K562 (cell line): Measurements from ENCODE around the gene PCSK6. TPM values are rescaled to one million over a fixed set of nuclear protein-coding genes. Genes with fewer than 3 reads are reported as not detected.

ENCODE experiments used
- ATAC-seq: fragments of 200-7000 bp; cut with Tn5 transposase; 3 replicates; pipeline ENCODE4 v1.9.1; 2020; ENCODE audit warnings: moderate library complexity
- BruUV-seq: library from RNA; stranded (reverse); fragments of 400-500 nt; replicated peaks from 2 replicates; lab custom pipeline; 2021; lab: Mats Ljungman, UMichigan
- CTCF ChIA-PET: fragments of 300-600 bp; formaldehyde crosslinking; extraction: SDS; loops from one replicate; lab custom pipeline; 2021; ENCODE audit warnings: low intra/inter-chr PET ratio; lab: Yijun Ruan, JAX
- POLR2A ChIA-PET: fragments of 300-600, 350-650 bp; sonication (Branson Sonifier 250); formaldehyde crosslinking; extraction: SDS; loops from one replicate; lab custom pipeline; 2021; ENCODE audit warnings: antibody characterized with exemption, inconsistent platforms; lab: Yijun Ruan, JAX
- DNase-seq, 4 experiments: peaks; one replicate each; pipeline versions ENCODE4 v3.0.0 to v3.0.0-alpha.2; 2011 to 2018; ENCODE audit warnings: low spot score in 3 of 4, mixed read lengths in 3 of 4; ENCODE audit errors: extremely low read depth in 1 of 4
- FAIRE-seq: peaks from 2 replicates; lab custom pipeline; 2011; peaks lifted over from hg19 to GRCh38; lab: Jason Lieb, UNC
- H2AFZ ChIP-seq: 2 replicates; pipeline ENCODE4 v1.6.0; 2011; ENCODE audit warnings: low read depth, low read length, control low read depth, inconsistent platforms
- H3K27ac ChIP-seq: fragments of 200-600 bp; 3 replicates; pipeline ENCODE4 v1.8.0; 2011; ENCODE audit warnings: low read depth, mild to moderate bottlenecking, control low read depth, inconsistent platforms, low read length, moderate library complexity, mixed read lengths; ENCODE audit errors: extremely low read depth
- H3K27me3 ChIP-seq, 2 experiments: fragments of 300-600 bp in 1 of 2; 2 replicates in 1 of 2; 3 replicates in 1 of 2; pipeline versions ENCODE4 v1.6.0 to v1.8.0; 2011; ENCODE audit warnings: inconsistent platforms in 2 of 2, low read length in 2 of 2, mild to moderate bottlenecking in 1 of 2, mixed read lengths in 1 of 2, moderate library complexity in 1 of 2; ENCODE audit not compliant: control insufficient read depth in 2 of 2, insufficient read depth in 2 of 2
- H3K36me3 ChIP-seq: fragments of 300-600 bp; 3 replicates; pipeline ENCODE4 v1.8.0; 2011; ENCODE audit warnings: mild to moderate bottlenecking, low read length, inconsistent platforms; ENCODE audit not compliant: control insufficient read depth, insufficient read depth
- H3K4me1 ChIP-seq, 2 experiments: fragments of 200-600 bp in 1 of 2; replicated peaks in 1 of 2; 2 replicates in 1 of 2; 3 replicates in 1 of 2; pipeline versions ENCODE4 v1.5.1 to v1.8.0; 2011; ENCODE audit warnings: inconsistent platforms in 2 of 2, low read length in 2 of 2, mild to moderate bottlenecking in 1 of 2, mixed read lengths in 1 of 2, moderate library complexity in 1 of 2; ENCODE audit not compliant: control insufficient read depth in 2 of 2, insufficient read depth in 2 of 2
- H3K4me2 ChIP-seq: 2 replicates; pipeline ENCODE4 v1.6.1; 2011; ENCODE audit warnings: low read length, control low read depth, inconsistent platforms, mixed read lengths; ENCODE audit not compliant: insufficient read depth
- H3K4me3 ChIP-seq: fragments of 200-600 bp; sonication (generic), shearing (Covaris generic); 2 replicates; pipeline ENCODE4 v1.5.1; 2016; ENCODE audit warnings: control low read depth, inconsistent platforms
- H3K79me2 ChIP-seq: fragments of 200-600 bp; 3 replicates; pipeline ENCODE4 v1.8.0; 2011; ENCODE audit warnings: low read length, inconsistent platforms; ENCODE audit not compliant: control insufficient read depth, insufficient read depth
- H3K9ac ChIP-seq, 2 experiments: 2 replicates each; pipeline versions ENCODE4 v1.6.0 to v1.6.1; 2011; ENCODE audit warnings: low read depth in 2 of 2, low read length in 2 of 2, control low read depth in 1 of 2, inconsistent platforms in 1 of 2, mild to moderate bottlenecking in 1 of 2, mixed read lengths in 1 of 2; ENCODE audit not compliant: insufficient read depth in 1 of 2
- H3K9me1 ChIP-seq: one replicate; pipeline ENCODE4 v1.6.0; 2011; ENCODE audit warnings: inconsistent platforms, mild to moderate bottlenecking, low read length, moderate library complexity; ENCODE audit not compliant: control insufficient read depth, insufficient read depth
- H3K9me3 ChIP-seq: replicated peaks from 2 replicates; pipeline ENCODE4 v1.5.1; 2011; ENCODE audit warnings: low read depth, low read length, inconsistent platforms; ENCODE audit not compliant: control insufficient read depth, insufficient read depth
- H4K20me1 ChIP-seq: replicated peaks from 2 replicates; pipeline ENCODE4 v1.6.1; 2011; ENCODE audit warnings: low read length, inconsistent platforms, mixed read lengths; ENCODE audit not compliant: control insufficient read depth, insufficient read depth
- ARID2 ChIP-seq: fragments of 450-650 bp; IDR thresholded peaks from 2 replicates; pipeline ENCODE4 v1.6.1; 2017; ENCODE audit warnings: antibody characterized with exemption, mild to moderate bottlenecking
- TCF3 ChIP-seq: sonication (generic); formaldehyde crosslinking; IDR thresholded peaks from 2 replicates; pipeline ENCODE4 v1.4.0; 2020; ENCODE audit warnings: mild to moderate bottlenecking, missing genetic modification reagents
- TEAD1 ChIP-seq, 2 experiments: fragments of 450-650 bp in 1 of 2; sonication (generic) in 1 of 2; formaldehyde crosslinking; IDR thresholded peaks; 2 replicates each; pipeline versions ENCODE4 v1.4.0 to v1.8.0; 2020 to 2022; ENCODE audit warnings: mild to moderate bottlenecking in 2 of 2, missing genetic modification reagents in 1 of 2
- ZFP30 ChIP-seq: fragments of 250-450 bp; sonication (Bioruptor Pico); IDR thresholded peaks from 2 replicates; pipeline ENCODE4 v1.8.0; 2022; ENCODE audit warnings: moderate library complexity, mild to moderate bottlenecking, inconsistent platforms, borderline replicate concordance
- WGBS: fragments of 100-300 bp; shearing (Covaris generic); methylation state at CpG from one replicate; pipeline ENCODE4 v1.1.6; 2016; ENCODE audit warnings: low coverage, mixed read lengths; ENCODE audit not compliant: insufficient coverage; ENCODE audit errors: missing lambda C conversion rate; 5-methylcytosine and 5-hydroxymethylcytosine counted together
- in situ Hi-C: fragments of 300-500 bp; cut with MboI; formaldehyde crosslinking; loops from 4 replicates; pipeline ENCODE4 v1.15.0; 2018; ENCODE audit warnings: inconsistent platforms, mixed read lengths
- intact Hi-C: fragments of 100-400 bp; cut with micrococcal nuclease; formaldehyde crosslinking; loops from 2 replicates; pipeline ENCODE4 v1.14.2; 2022
- polyA plus RNA-seq, 8 experiments: library from polyadenylated mRNA; depleted of rRNA in 4 of 8; stranded (reverse) in 5 of 8; unstranded in 3 of 8; fragments of >200 nt; fragmentation: Nextera tagmentation in 2 of 8; fragmentation: Illumina TruSeq in 1 of 8; extraction: Ambion mirVana in 2 of 8; extraction: Trizol in 1 of 8; gene quantifications; 2 replicates each; pipeline versions ENCODE4 v1.2.1 to v1.2.3, GENCODE V29; 2011 to 2014; ENCODE audit warnings: inconsistent platforms in 1 of 8, missing spikeins in 1 of 8
- total RNA-seq, 7 experiments: library from RNA; depleted of rRNA in 6 of 7; stranded (reverse); fragments of >200 nt in 6 of 7; fragmentation: Illumina TruSeq in 2 of 7; extraction: Trizol in 2 of 7; gene quantifications; 2 replicates each; pipeline versions ENCODE4 v1.2.1 to v1.2.3, GENCODE V29; 2011 to 2021; ENCODE audit warnings: low replicate concordance in 1 of 7
- TF ChIP-seq, protein P1 (sequence below), 2 experiments: fragments of 450-650 bp; formaldehyde crosslinking in 1 of 2; IDR thresholded peaks; 2 replicates each; pipeline versions ENCODE4 v1.4.0 to v1.6.1; 2014 to 2020; ENCODE audit warnings: mild to moderate bottlenecking in 2 of 2, borderline replicate concordance in 1 of 2, low read depth in 1 of 2

Gene PCSK6
- total and polyA plus RNA-seq, 9 of the 15 experiments (the other 6 are each of a cell fraction or from before 2014, with no cell fraction given): 2.2 to 32.6 (median 14.5) TPM

DNA sequence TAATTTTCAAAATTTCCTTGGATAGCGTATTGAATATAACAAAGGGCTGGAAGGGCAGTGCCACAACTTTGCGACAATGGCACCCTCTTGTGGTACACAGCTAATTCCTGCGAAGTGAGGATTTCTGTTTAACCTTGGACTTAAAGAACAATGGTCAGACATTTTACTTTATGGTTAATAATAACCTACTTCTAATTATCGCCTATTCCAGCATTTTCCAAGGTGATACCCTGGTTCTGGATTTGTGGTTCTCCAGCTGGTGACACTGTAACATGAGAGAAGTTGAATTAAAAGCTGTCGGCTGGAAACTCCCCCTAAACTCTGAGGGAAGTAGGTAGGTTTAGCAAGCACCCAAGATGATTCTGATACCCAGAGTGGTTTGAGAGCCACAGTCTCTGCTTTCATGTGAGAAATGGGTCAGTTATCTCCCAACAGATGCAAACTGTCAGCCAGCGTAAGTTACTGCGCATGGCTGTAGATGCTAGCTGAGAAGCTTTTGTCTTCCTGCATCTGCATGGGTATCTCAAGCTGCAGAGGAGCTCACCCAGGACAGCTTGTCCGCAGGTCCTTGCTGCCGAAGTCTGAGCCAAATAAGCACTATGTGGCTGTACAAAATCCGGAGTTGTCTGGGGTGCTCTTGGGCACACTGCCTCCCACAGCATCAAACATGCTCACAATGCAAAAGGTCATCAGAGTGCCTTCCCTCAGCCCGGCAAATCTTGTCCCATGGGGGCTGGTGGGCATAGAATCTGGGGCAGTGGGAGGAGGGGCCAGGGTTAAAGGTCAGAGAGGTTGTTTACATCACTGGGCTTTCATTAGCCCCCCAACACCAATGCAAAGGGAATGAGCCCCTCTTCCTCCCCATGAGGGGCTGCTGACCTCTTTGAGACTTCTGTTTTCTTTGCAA, 231.0 kb downstream of the PCSK6 start:
- intact Hi-C loops (loop anchor here (1.0 to 10.0 kb wide), 4 partner anchors 169 to 634 kb away; partner anchors contain the start of gene LRRK1), in situ Hi-C loops (loop anchor here (5.0 to 25.0 kb wide), 4 partner anchors 171 to 621 kb away; partner anchors contain the start of gene LRRK1)
- ChIA-PET CTCF (interaction anchor here (0.6 to 5.1 kb wide), 6 partner anchors 113 to 242 kb away, joined by 3 to 47 read pairs (median 5); no protein-coding TSS in a partner anchor), POLR2A (interaction anchor here (1.0 to 1.2 kb wide), 3 partner anchors 9 to 165 kb away, joined by 3 to 6 read pairs (median 4); no protein-coding TSS in a partner anchor)
- no peak overlapping the region for H2AFZ ChIP-seq
- peak overlapping the region; percentile 24; the same call in 1 of the 2 replicates for H3K4me2 ChIP-seq
- no peaks in the 10 kb centered on the region for H3K9me3 ChIP-seq
- BruUV-seq: no TSS peak
- no peaks in the 10 kb centered on the region for H3K79me2 ChIP-seq
- peaks cover 5% of the 10 kb centered on the region; the same call in 1 of the 2 replicates for H4K20me1 ChIP-seq
- FAIRE-seq (peak; percentile 70), ATAC-seq (peak; percentile 65), DNase-seq (peak; percentile 37 to 77 (median 43))
- H3K9ac ChIP-seq: no peak overlapping the region
- H3K4me3 ChIP-seq: no peak overlapping the region
- WGBS: 11% methylated on average over 11 of the region's 11 CpGs
- H3K4me1 ChIP-seq: peaks cover 5 to 18% of the 10 kb centered on the region in 2 experiments
- no peaks in the 10 kb centered on the region for H3K36me3 ChIP-seq
- no peaks in the 10 kb centered on the region for H3K9me1 ChIP-seq
- H3K27me3 ChIP-seq: peaks cover 3 to 13% of the 10 kb centered on the region in 2 experiments; a peak in 3 of 5 replicates
- no peak overlapping the region for H3K27ac ChIP-seq
- TF ChIP-seq ZFP30 (CRISPR knock-in tag) (no peak), ARID2 (peak; percentile 79; the same call in 1 of the 2 replicates), TEAD1 (CRISPR knock-in tag; IDR thresholded peaks at IDR 0.05) (0 out of 4 replicates have a peak, but pooled peaks of 1 of the 2 experiments have one; percentile 23), TCF3 (0 out of 2 replicates have a peak, but pooled peaks have one; percentile 8)
- TF ChIP-seq, protein P1, sequence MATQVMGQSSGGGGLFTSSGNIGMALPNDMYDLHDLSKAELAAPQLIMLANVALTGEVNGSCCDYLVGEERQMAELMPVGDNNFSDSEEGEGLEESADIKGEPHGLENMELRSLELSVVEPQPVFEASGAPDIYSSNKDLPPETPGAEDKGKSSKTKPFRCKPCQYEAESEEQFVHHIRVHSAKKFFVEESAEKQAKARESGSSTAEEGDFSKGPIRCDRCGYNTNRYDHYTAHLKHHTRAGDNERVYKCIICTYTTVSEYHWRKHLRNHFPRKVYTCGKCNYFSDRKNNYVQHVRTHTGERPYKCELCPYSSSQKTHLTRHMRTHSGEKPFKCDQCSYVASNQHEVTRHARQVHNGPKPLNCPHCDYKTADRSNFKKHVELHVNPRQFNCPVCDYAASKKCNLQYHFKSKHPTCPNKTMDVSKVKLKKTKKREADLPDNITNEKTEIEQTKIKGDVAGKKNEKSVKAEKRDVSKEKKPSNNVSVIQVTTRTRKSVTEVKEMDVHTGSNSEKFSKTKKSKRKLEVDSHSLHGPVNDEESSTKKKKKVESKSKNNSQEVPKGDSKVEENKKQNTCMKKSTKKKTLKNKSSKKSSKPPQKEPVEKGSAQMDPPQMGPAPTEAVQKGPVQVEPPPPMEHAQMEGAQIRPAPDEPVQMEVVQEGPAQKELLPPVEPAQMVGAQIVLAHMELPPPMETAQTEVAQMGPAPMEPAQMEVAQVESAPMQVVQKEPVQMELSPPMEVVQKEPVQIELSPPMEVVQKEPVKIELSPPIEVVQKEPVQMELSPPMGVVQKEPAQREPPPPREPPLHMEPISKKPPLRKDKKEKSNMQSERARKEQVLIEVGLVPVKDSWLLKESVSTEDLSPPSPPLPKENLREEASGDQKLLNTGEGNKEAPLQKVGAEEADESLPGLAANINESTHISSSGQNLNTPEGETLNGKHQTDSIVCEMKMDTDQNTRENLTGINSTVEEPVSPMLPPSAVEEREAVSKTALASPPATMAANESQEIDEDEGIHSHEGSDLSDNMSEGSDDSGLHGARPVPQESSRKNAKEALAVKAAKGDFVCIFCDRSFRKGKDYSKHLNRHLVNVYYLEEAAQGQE (IDR thresholded peaks at IDR 0.05; ENCODE audit: borderline replicate concordance): peak; percentile 88
- TF ChIP-seq, protein P1 (CRISPR knock-in tag; IDR thresholded peaks at IDR 0.05; ENCODE audit: low read depth): no peak
